GM21723 (cell line): ENCODE measurements around the gene EPS8L1.
A peak's percentile ranks its signal among the peaks of the same experiment; 100 is the strongest.

Source experiments
- ATAC-seq: cut with Tn5 transposase; IDR thresholded peaks from one replicate; pipeline ENCODE4 v1.9.1; 2021; ENCODE audit warnings: mild to moderate bottlenecking, moderate library complexity; ENCODE audit not compliant: unreplicated experiment

EPS8L1 gene

GRCh38 chr19:55112777-55113569, 37.3 kb downstream of the EPS8L1 start:
- no peak for ATAC-seq

DNA sequence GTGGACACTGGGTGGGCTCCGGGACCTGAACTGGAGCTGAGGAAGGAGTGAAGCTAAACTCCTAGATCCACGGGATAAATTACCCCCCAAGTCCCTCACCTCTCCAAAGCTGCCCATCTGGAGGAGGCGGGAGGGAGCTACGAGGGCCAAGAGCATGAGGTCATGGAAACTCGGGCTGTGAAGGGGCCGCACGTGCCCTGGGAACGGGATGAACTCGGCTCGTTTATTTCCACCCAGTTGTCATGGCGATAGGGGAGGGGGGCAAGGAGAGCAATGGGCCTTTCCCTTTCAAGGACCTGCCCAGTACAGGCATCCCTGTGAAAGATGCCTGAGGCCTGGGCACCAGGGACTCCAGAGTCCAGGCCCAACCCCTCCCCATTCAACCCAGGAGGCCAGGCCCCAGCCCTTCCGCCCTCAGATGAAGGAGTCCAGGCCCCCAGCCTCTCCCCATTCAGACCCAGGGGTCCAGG, 37.9 kb downstream of the EPS8L1 start:
- no peak for ATAC-seq

GRCh38 chr19:55114566-55115145, 39.0 kb downstream of the EPS8L1 start:
- ATAC-seq = no peak

GRCh38 chr19:55115446-55116065, 39.9 kb downstream of the EPS8L1 start:
- ATAC-seq = no peak

GRCh38 chr19:55116232-55116858, 40.7 kb downstream of the EPS8L1 start:
- no peak for ATAC-seq

DNA sequence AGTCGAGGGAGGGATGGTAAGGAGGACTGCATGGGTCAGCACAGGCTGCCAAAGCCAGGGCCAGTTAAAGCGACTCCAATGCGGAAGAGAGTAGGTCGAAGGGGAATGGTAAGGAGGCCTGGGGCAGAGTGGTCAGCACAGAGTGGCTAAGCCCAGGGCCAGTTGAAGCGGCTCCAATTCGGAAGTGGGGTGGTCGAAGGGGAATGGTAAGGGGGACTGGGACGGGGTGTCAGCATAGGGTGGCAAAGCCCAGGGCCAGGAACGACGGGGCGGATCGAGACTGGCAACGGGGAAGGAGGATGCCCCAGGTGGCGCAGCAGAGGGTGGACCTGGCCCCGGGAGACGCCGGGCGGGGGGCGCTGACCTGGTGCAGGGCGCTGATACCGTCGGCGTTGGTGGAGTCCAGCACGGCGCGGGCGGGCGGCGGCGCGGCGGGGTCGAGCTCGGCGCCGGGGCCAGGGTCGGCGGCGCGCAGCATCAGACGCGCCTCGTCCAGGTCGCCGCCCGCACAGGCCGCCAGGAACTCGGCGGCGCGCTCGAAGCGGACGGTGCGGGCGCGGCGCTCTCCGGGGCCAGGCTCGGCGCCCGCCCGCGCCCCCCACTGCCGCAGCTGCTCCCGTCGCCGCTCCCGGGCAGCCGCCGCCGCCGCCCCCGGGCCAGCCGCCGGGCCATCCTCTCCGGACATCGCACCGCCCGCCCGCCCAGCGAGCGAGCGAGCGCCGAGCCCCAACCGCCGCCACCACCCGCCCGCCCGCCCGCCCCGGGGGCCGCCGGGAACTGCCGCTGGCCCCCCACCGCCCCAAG, 41.4 kb downstream of the EPS8L1 start, which contains the start of gene PPP1R12C:
TSS of gene PPP1R12C (minus strand) at position 779 of the 804 bp plus-strand sequence. CDS start at position 685, 94 bp downstream.
- ATAC-seq = peak; percentile 10

GRCh38 chr19:55117663-55118391, 42.2 kb downstream of the EPS8L1 start:
- peak; percentile 86 for ATAC-seq

DNA sequence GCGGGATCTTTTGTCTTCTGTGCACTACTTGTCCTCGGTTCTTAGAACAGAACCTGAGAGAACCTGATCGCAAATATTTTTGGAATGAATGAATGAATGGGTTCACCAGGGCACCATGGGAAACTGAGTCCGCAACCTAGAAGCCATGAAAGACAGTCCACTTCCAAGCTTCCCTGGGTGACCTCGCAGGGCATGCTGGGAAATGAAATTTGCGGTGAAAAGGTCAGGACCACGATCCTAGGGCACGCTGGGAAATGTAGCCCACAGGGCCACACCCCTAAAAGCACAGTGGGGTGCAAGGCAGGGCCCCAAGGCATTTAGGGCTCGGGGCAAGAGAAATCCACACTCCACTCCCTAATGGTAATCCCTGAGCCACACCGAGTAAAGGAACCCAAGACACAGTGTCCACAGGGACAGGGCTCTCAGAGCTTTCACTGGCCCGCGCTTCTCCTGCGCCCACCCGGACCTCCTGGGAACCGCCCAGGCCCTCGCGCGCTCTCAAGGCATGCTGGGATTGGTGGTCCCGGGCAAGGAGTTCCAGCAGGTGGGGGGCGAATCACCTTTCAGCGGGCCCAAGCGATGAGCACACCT, 42.8 kb downstream of the EPS8L1 start:
- no peak for ATAC-seq

DNA sequence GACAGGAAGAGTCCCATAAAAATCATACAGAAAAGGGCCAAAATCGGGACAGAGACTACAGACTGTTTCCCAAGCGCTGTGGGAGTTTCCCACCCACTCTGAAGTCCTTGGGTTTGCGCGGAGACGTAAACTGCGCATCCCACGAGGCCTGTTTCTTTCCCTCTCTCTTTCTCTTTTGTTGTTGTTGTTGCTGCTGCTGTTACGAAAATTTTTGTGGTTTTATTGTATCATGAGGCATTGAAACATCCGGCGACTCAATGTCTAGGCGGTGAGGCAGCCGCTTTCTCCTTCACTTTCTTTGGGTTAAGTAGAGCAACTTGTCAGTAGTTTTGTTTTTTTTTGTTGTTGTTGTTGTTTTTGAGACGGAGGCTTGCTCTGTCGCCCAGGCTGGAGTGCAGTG, 43.4 kb downstream of the EPS8L1 start:
- no peak for ATAC-seq

GRCh38 chr19:55131421-55131820, 55.8 kb downstream of the EPS8L1 start:
- no peak for ATAC-seq

DNA sequence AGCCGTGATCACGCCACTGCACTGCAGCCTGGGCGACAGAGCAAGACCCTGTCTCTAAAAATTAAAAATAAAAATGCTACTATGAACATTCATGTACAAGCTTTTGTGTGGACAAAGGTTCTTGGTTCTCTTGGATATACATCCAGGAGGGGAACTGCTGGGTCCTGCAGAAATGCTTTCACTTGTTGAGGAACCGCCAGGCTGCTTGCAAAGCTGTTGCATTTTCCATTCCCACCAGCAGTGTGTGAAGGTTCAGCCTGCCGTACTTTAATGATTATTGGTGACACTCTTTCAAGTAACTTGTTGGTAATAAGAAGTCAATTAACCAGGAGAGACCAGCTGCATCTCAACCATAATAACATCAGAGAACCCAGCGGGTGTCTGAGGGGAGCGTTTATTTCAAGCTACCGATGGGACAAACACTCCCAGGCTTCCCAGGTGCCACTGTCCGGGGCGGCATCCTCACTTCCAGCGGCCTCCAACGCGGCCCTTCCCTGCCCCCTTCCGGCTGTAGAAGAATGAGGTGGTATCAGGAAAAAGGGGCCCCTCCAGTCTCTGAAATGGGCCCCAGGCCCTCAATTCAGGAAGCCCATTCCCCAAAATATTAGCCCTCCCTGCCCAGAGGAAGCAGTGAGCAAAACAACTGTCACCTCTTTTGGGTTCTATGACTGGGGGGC, 56.9 kb downstream of the EPS8L1 start:
- ATAC-seq = no peak

GRCh38 chr19:55133639-55134444, 58.2 kb downstream of the EPS8L1 start:
- ATAC-seq = no peak

- no peak for ATAC-seq
Observed at GRCh38 chr19:55134736-55135135, 59.1 kb downstream of the EPS8L1 start.

DNA sequence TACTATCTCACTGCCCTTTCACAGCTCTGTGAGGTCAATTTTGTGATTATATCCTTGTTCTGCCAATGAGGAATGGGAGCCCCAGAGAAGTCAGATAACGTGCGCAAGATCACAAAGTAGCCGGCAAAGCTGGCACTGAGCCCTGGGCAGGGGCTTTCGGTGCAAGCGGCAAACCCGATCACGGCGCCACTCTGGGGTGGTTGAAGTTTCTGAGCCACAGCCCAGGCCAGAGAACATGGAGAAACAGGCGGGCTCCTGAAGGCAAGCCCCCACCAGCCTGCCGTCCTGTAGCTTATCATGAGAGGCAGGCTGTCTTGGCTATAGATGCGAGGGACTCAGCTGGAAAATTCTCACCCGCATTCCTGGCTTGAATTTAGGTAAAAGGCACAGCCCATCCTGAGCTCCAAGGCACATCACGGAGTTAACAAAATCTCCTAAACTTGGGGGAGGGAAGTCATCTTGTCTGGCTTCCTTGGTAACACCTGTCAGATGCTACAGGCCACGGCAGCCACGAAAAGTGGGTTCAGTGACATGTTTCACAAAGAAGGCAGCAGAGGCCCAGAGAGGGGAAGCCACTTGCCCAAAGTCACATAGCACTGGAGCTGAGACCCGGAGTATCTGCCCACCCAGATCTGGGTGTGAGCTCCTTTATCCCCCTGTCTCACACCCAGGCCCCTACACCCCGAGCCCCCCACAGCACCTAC, 60.9 kb downstream of the EPS8L1 start:
- ATAC-seq = no peak
